SK-N-SH treated with all-trans-retinoic acid at 6 μM for 48 hours (cell line): ENCODE results near the gene STK39.
A peak's percentile ranks its signal among the peaks of the same experiment; 100 is the strongest.

Experiments
- ATAC-seq: fragments of 200-7000 bp; cut with Tn5 transposase; 3 replicates; pipeline ENCODE4 v1.9.1; 2020; ENCODE audit warnings: mild to moderate bottlenecking, moderate library complexity
- ARNTL ChIP-seq: fragments of 450-650 bp; formaldehyde crosslinking; IDR thresholded peaks from 2 replicates; pipeline ENCODE4 v1.5.0; 2020; ENCODE audit warnings: low read depth, mild to moderate bottlenecking, moderate library complexity, borderline replicate concordance
- BACH2 ChIP-seq: fragments of 250-450 bp; sonication (Bioruptor Pico); IDR thresholded peaks from 2 replicates; pipeline ENCODE4 v1.9.0; 2021; ENCODE audit warnings: mild to moderate bottlenecking, borderline replicate concordance
- CSDC2 ChIP-seq: fragments of 250-450 bp; sonication (Bioruptor Pico); IDR thresholded peaks from 2 replicates; pipeline ENCODE4 v1.5.0; 2020; ENCODE audit warnings: mild to moderate bottlenecking, moderate library complexity
- ESRRG ChIP-seq: fragments of 250-450 bp; sonication (Bioruptor Pico); IDR thresholded peaks from 2 replicates; pipeline ENCODE4 v1.6.1; 2021; ENCODE audit warnings: mild to moderate bottlenecking
- GLIS3 ChIP-seq: fragments of 250-450 bp; sonication (Bioruptor Pico); IDR thresholded peaks from 2 replicates; pipeline ENCODE4 v1.5.0; 2020; ENCODE audit warnings: mild to moderate bottlenecking, moderate library complexity
- ISL1 ChIP-seq: fragments of 250-450 bp; sonication (Bioruptor Pico); IDR thresholded peaks from 2 replicates; pipeline ENCODE4 v2.1.2; 2022; ENCODE audit warnings: mild to moderate bottlenecking, moderate library complexity
- OSR1 ChIP-seq: fragments of 250-450 bp; sonication (Bioruptor Pico); IDR thresholded peaks from 2 replicates; pipeline ENCODE4 v1.8.0; 2022; ENCODE audit warnings: moderate library complexity, mild to moderate bottlenecking, inconsistent platforms
- PATZ1 ChIP-seq: fragments of 250-450 bp; sonication (Bioruptor Pico); IDR thresholded peaks from 2 replicates; pipeline ENCODE4 v1.8.0; 2020; ENCODE audit warnings: mild to moderate bottlenecking, moderate library complexity, borderline replicate concordance
- PPARA ChIP-seq: fragments of 250-450 bp; sonication (Bioruptor Pico); IDR thresholded peaks from 2 replicates; pipeline ENCODE4 v1.5.0; 2020; ENCODE audit warnings: mild to moderate bottlenecking, borderline replicate concordance
- RARB ChIP-seq: fragments of 250-450 bp; sonication (Bioruptor Pico); IDR thresholded peaks from 2 replicates; pipeline ENCODE4 v1.8.0; 2021; ENCODE audit warnings: mild to moderate bottlenecking, moderate library complexity
- SNAI2 ChIP-seq: fragments of 250-450 bp; sonication (Bioruptor Pico); IDR thresholded peaks from 2 replicates; pipeline ENCODE4 v1.5.0; 2020; ENCODE audit warnings: mild to moderate bottlenecking, moderate library complexity
- TCF4 ChIP-seq: fragments of 250-450 bp; sonication (Bioruptor Pico); IDR thresholded peaks from 2 replicates; pipeline ENCODE4 v1.8.0; 2021; ENCODE audit warnings: mild to moderate bottlenecking, moderate library complexity, borderline replicate concordance
- TOX ChIP-seq: fragments of 250-450 bp; sonication (Bioruptor Pico); IDR thresholded peaks from 2 replicates; pipeline ENCODE4 v1.8.0; 2021; ENCODE audit warnings: mild to moderate bottlenecking, moderate library complexity, borderline replicate concordance
- TSHZ2 ChIP-seq: fragments of 250-450 bp; sonication (Bioruptor Pico); IDR thresholded peaks from 2 replicates; pipeline ENCODE4 v1.5.0; 2020; ENCODE audit warnings: mild to moderate bottlenecking, moderate library complexity
- ZC3H10 ChIP-seq: fragments of 250-450 bp; sonication (Bioruptor Pico); IDR thresholded peaks from 2 replicates; pipeline ENCODE4 v1.5.1; 2021; ENCODE audit warnings: mild to moderate bottlenecking, moderate library complexity
- ZFP3 ChIP-seq: fragments of 250-450 bp; sonication (Bioruptor Pico); IDR thresholded peaks from 2 replicates; pipeline ENCODE4 v1.5.0; 2020; ENCODE audit warnings: mild to moderate bottlenecking, moderate library complexity
- ZNF565 ChIP-seq: fragments of 450-650 bp; formaldehyde crosslinking; conservative IDR thresholded peaks from 2 replicates; pipeline ENCODE4 v1.5.0; 2020; ENCODE audit warnings: low read depth, mild to moderate bottlenecking, moderate library complexity
- ZNF70 ChIP-seq: fragments of 450-650 bp; formaldehyde crosslinking; IDR thresholded peaks from 2 replicates; pipeline ENCODE4 v1.5.0; 2020; ENCODE audit warnings: mild to moderate bottlenecking, moderate library complexity
- ZNF8 ChIP-seq: fragments of 450-650 bp; formaldehyde crosslinking; IDR thresholded peaks from 2 replicates; pipeline ENCODE4 v1.5.0; 2020; ENCODE audit warnings: mild to moderate bottlenecking, moderate library complexity
- TF ChIP-seq, protein P1 (sequence below): fragments of 250-450 bp; sonication (Bioruptor Pico); IDR thresholded peaks from 2 replicates; pipeline ENCODE4 v1.5.1; 2020; ENCODE audit warnings: low read depth, mild to moderate bottlenecking, moderate library complexity
- TF ChIP-seq, protein P2 (sequence below): fragments of 250-450 bp; sonication (Bioruptor Pico); IDR thresholded peaks from 2 replicates; pipeline ENCODE4 v1.8.0; 2021; ENCODE audit warnings: low read depth, mild to moderate bottlenecking, moderate library complexity, borderline replicate concordance
- TF ChIP-seq, protein P3 (sequence below): fragments of 250-450 bp; sonication (Bioruptor Pico); IDR thresholded peaks from 2 replicates; pipeline ENCODE4 v1.5.1; 2021; ENCODE audit warnings: mild to moderate bottlenecking, moderate library complexity

The STK39 gene

DNA sequence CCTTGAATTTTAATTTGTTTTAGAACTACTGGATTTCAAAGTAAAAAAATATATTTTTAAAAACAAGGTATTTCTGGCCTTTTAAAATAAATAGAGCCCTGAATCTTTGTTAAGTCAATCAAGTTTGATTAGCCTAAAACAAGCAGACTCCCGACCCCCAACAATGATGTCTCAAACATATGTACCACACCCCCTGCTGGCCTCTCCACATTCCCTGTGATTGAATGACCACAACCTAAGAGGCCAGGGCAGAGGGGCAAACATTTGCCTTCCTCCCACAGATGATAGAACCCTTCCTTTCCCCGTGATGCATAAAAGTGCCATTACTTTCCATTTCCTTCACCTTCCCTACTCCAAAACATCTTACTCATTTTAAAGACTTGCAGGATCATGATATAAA, 130.9 kb downstream of the STK39 start:
- no peak for TF ChIP-seq CSDC2 (CRISPR knock-in tag)
- no peak for ATAC-seq

- TF ChIP-seq, protein P1, sequence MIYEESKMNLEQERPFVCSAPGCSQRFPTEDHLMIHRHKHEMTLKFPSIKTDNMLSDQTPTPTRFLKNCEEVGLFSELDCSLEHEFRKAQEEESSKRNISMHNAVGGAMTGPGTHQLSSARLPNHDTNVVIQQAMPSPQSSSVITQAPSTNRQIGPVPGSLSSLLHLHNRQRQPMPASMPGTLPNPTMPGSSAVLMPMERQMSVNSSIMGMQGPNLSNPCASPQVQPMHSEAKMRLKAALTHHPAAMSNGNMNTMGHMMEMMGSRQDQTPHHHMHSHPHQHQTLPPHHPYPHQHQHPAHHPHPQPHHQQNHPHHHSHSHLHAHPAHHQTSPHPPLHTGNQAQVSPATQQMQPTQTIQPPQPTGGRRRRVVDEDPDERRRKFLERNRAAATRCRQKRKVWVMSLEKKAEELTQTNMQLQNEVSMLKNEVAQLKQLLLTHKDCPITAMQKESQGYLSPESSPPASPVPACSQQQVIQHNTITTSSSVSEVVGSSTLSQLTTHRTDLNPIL (CRISPR knock-in tag): no peak
- TF ChIP-seq, protein P2, sequence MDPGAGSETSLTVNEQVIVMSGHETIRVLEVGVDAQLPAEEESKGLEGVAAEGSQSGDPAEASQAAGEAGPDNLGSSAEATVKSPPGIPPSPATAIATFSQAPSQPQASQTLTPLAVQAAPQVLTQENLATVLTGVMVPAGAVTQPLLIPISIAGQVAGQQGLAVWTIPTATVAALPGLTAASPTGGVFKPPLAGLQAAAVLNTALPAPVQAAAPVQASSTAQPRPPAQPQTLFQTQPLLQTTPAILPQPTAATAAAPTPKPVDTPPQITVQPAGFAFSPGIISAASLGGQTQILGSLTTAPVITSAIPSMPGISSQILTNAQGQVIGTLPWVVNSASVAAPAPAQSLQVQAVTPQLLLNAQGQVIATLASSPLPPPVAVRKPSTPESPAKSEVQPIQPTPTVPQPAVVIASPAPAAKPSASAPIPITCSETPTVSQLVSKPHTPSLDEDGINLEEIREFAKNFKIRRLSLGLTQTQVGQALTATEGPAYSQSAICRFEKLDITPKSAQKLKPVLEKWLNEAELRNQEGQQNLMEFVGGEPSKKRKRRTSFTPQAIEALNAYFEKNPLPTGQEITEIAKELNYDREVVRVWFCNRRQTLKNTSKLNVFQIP (CRISPR knock-in tag): no peak
- TF ChIP-seq TCF4: no peak
- TF ChIP-seq ISL1 (CRISPR knock-in tag): no peak
- TF ChIP-seq ZNF70 (CRISPR knock-in tag): no peak
- no peak for TF ChIP-seq CSDC2 (CRISPR knock-in tag)
- no peak for TF ChIP-seq ESRRG (CRISPR knock-in tag)
- TF ChIP-seq ARNTL (CRISPR knock-in tag): no peak
- TF ChIP-seq TSHZ2 (CRISPR knock-in tag): no peak
- TF ChIP-seq PATZ1 (CRISPR knock-in tag): no peak
- no peak for TF ChIP-seq ZC3H10 (CRISPR knock-in tag)
- no peak for ATAC-seq
Measured at GRCh38 chr2:168114619-168115018, 132.8 kb downstream of the STK39 start.

GRCh38 chr2:168114040-168114439, 133.4 kb downstream of the STK39 start:
- no peak for ATAC-seq
- TF ChIP-seq ZC3H10 (CRISPR knock-in tag) (no peak), TOX (CRISPR knock-in tag) (no peak), ZNF70 (CRISPR knock-in tag) (no peak), GLIS3 (CRISPR knock-in tag) (no peak), PPARA (CRISPR knock-in tag) (no peak), BACH2 (CRISPR knock-in tag) (no peak), TCF4 (no peak), ESRRG (CRISPR knock-in tag) (no peak), RARB (CRISPR knock-in tag) (no peak), SNAI2 (CRISPR knock-in tag) (no peak), ZFP3 (CRISPR knock-in tag) (no peak)
- TF ChIP-seq, protein P2 (CRISPR knock-in tag): no peak

DNA sequence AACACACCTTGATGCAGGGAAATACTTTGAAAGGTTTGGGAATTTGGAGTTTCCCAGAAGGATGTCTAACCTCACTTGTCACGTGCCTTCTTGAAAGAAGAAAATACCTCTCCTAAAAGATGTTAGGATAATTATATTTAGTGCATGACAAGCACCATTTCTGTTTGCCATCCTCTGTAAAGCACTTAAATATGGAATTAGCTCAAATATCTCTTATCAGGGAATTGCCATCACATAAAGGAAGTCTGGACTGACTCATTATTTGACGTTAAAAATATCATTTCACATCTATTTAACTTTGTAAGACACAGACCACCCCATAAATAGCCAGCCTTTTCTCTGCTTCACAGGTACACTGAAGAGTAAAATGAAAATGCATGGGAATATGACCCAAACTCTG, 140.1 kb downstream of the STK39 start:
- peak; percentile 92 for ATAC-seq
- TF ChIP-seq, protein P3, sequence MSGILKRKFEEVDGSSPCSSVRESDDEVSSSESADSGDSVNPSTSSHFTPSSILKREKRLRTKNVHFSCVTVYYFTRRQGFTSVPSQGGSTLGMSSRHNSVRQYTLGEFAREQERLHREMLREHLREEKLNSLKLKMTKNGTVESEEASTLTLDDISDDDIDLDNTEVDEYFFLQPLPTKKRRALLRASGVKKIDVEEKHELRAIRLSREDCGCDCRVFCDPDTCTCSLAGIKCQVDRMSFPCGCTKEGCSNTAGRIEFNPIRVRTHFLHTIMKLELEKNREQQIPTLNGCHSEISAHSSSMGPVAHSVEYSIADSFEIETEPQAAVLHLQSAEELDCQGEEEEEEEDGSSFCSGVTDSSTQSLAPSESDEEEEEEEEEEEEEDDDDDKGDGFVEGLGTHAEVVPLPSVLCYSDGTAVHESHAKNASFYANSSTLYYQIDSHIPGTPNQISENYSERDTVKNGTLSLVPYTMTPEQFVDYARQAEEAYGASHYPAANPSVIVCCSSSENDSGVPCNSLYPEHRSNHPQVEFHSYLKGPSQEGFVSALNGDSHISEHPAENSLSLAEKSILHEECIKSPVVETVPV (CRISPR knock-in tag): peak; percentile 99
- peak; percentile 83 for TF ChIP-seq ZNF8 (CRISPR knock-in tag)
- peak; percentile 95 for TF ChIP-seq ZNF565
- TF ChIP-seq CSDC2 (CRISPR knock-in tag): peak; percentile 85; the same call in 1 of the 2 replicates
- no peak for TF ChIP-seq OSR1 (CRISPR knock-in tag)
- peak; percentile 94 for TF ChIP-seq RARB (CRISPR knock-in tag)
- TF ChIP-seq ZNF70 (CRISPR knock-in tag): peak; percentile 80
- TF ChIP-seq SNAI2 (CRISPR knock-in tag): peak; percentile 96
- 0 out of 2 replicates have a peak, but pooled peaks have one; percentile 61 for TF ChIP-seq ZFP3 (CRISPR knock-in tag)
- TF ChIP-seq, protein P2 (CRISPR knock-in tag): no peak; the same call in 1 of the 2 replicates
- TF ChIP-seq TCF4: peak; percentile 100
- no peak for TF ChIP-seq BACH2 (CRISPR knock-in tag)
